Measurements from ENCODE around the gene NUP58.

The NUP58 gene

GRCh38 chr13:25377244-25377962 lies 76.0 kb downstream of the NUP58 start:
- DNase-seq (ENCODE audit: low spot score) = no peak

GRCh38 chr13:25378528-25378927 lies 77.1 kb downstream of the NUP58 start:
- DNase-seq (ENCODE audit: low spot score) = no peak

GRCh38 chr13:25379011-25379410 lies 77.6 kb downstream of the NUP58 start:
- no peak for DNase-seq (ENCODE audit: low spot score)

GRCh38 chr13:25380082-25380481 lies 78.7 kb downstream of the NUP58 start:
- no peak for DNase-seq (ENCODE audit: low spot score)

- DNase-seq (ENCODE audit: low spot score) = no peak
These were observed 79.4 kb downstream of the NUP58 start for GRCh38 chr13:25380741-25381324.

- DNase-seq (ENCODE audit: low spot score) = no peak
These were observed 83.5 kb downstream of the NUP58 start for GRCh38 chr13:25384758-25385410.

- DNase-seq (ENCODE audit: low spot score) = no peak
These were observed 90.5 kb downstream of the NUP58 start for GRCh38 chr13:25391932-25392331.

Measured in AG08395 (cell line).